Measurements from ENCODE around the gene SLIT3. TPM values are rescaled to one million over a fixed set of nuclear protein-coding genes. Genes with fewer than 3 reads are reported as not detected.

SLIT3 gene
- total and polyA plus RNA-seq, 10 of the 15 experiments (the other 5 are each of a cell fraction or from before 2014, with no cell fraction given): 0.05 TPM; not detected in 9

DNA sequence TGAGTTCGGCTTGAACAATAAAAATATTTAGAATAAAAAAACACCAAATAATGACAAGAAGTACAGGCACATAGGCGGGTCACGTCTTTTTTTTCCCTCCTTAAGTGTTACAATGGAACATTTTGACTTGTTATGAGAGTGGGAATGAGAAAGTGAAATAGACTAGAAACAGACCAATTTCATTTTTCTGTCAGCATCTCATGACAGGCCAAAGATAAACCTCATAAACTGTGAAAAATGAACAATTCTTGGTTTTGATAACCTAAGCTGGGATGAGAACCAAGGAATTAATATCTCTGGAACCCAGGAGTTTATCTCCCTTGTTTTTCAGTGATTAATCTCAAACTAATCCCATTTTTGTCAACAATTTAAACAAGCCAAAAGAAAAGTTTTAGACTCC lies 299.5 kb downstream of the SLIT3 start:
- Histone ChIP-seq H3K9ac (ENCODE audit: control insufficient read depth, insufficient read depth, low read length) (no peak overlapping the region), H3K27ac (ENCODE audit: control insufficient read depth, insufficient read depth) (no peak overlapping the region), H3K79me2 (ENCODE audit: control insufficient read depth, insufficient read depth, low read length) (no peaks in the 10 kb centered on the region), H4K20me1 (ENCODE audit: control insufficient read depth, insufficient read depth) (no peaks in the 10 kb centered on the region), H3K27me3 (replicated peaks in 1 of 2; ENCODE audit: control insufficient read depth in 2 of 2, insufficient read depth in 2 of 2, low read length in 1 of 2) (no peaks in the 10 kb centered on the region), H3K9me3 (replicated peaks; ENCODE audit: control insufficient read depth, insufficient read depth, low read length) (no peaks in the 10 kb centered on the region), H3K4me2 (ENCODE audit: control insufficient read depth, insufficient read depth) (no peak overlapping the region), H2AFZ (ENCODE audit: control insufficient read depth, low read depth, low read length) (no peak overlapping the region), H3K36me3 (ENCODE audit: control insufficient read depth in 2 of 2, insufficient read depth in 2 of 2, low read length in 1 of 2) (no peaks in the 10 kb centered on the region), H3K4me3 (no peak overlapping the region), H3K4me1 (ENCODE audit: control insufficient read depth, insufficient read depth, low read length) (no peaks in the 10 kb centered on the region)
- intact Hi-C loops (cut with micrococcal nuclease; ENCODE audit: unreplicated experiment) (no loop called here), in situ Hi-C loops (cut with MboI) (no loop called here)
- WGBS (ENCODE audit: insufficient coverage, insufficient replicate concordance, low lambda C conversion rate, missing lambda C conversion rate): 17% methylated on average over 3 of the region's 3 CpGs
- FAIRE-seq (no peak), DNase-seq (ENCODE audit: low read depth, low spot score) (no peak), ATAC-seq (no peak)
- no TSS peak for BruUV-seq (replicated peaks)
- ChIA-PET RAD21 (ENCODE audit: unreplicated experiment) (no interaction called here), SMC1A (ENCODE audit: uncharacterized antibody, unreplicated experiment) (no interaction called here), CTCF (interaction anchor here (1.0 kb wide), 1 partner anchor 14 kb away, joined by 3 read pairs; no protein-coding TSS in a partner anchor), POLR2A (no interaction called here)
- TF ChIP-seq SMAD5 (IDR thresholded peaks at IDR 0.05; ENCODE audit: low read depth) (no peak), MEF2A (IDR thresholded peaks at IDR 0.05; ENCODE audit: insufficient read depth, low read depth, low read length) (no peak), MTA2 (IDR thresholded peaks at IDR 0.05; ENCODE audit: low read depth) (no peak), TCF12 (IDR thresholded peaks at IDR 0.05; ENCODE audit: low read depth, low read length) (no peak)
- TF ChIP-seq, protein P1, sequence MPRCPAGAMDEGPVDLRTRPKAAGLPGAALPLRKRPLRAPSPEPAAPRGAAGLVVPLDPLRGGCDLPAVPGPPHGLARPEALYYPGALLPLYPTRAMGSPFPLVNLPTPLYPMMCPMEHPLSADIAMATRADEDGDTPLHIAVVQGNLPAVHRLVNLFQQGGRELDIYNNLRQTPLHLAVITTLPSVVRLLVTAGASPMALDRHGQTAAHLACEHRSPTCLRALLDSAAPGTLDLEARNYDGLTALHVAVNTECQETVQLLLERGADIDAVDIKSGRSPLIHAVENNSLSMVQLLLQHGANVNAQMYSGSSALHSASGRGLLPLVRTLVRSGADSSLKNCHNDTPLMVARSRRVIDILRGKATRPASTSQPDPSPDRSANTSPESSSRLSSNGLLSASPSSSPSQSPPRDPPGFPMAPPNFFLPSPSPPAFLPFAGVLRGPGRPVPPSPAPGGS (IDR thresholded peaks at IDR 0.05; ENCODE audit: borderline replicate concordance, insufficient read depth, low read depth, low read length, poor library complexity, severe bottlenecking): no peak
- TF ChIP-seq, protein P2, sequence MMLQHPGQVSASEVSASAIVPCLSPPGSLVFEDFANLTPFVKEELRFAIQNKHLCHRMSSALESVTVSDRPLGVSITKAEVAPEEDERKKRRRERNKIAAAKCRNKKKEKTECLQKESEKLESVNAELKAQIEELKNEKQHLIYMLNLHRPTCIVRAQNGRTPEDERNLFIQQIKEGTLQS (IDR thresholded peaks at IDR 0.05; ENCODE audit: borderline replicate concordance, extremely low read depth, low read depth, low read length): no peak
- TF ChIP-seq, protein P3, sequence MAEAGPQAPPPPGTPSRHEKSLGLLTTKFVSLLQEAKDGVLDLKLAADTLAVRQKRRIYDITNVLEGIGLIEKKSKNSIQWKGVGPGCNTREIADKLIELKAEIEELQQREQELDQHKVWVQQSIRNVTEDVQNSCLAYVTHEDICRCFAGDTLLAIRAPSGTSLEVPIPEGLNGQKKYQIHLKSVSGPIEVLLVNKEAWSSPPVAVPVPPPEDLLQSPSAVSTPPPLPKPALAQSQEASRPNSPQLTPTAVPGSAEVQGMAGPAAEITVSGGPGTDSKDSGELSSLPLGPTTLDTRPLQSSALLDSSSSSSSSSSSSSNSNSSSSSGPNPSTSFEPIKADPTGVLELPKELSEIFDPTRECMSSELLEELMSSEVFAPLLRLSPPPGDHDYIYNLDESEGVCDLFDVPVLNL (IDR thresholded peaks at IDR 0.05; ENCODE audit: low read depth, low read length): no peak
